ENCODE results near the gene TSG101.

Gene TSG101

DNA sequence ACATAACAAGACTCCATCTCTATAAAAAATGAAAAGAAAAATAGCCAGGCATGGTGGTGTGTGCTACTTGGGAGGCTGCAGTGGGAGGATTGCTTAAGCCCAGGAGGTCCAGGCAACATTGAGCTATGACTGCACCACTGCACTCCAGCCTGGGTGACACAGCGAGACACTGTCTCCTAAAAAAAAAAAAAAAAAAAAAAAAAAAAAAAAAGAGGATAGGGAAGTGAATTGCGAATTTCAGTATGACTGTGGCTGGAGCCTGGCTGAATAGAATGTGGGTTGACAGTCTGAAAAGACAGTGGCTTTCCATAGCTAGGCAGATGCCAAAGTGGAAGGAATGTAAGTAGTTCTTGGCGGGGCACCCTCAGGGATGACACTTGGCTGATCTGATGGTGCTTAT is 77.5 kb downstream of the TSG101 start:
- DNase-seq (ENCODE audit: low read depth) = no peak
- TF ChIP-seq, protein P1, sequence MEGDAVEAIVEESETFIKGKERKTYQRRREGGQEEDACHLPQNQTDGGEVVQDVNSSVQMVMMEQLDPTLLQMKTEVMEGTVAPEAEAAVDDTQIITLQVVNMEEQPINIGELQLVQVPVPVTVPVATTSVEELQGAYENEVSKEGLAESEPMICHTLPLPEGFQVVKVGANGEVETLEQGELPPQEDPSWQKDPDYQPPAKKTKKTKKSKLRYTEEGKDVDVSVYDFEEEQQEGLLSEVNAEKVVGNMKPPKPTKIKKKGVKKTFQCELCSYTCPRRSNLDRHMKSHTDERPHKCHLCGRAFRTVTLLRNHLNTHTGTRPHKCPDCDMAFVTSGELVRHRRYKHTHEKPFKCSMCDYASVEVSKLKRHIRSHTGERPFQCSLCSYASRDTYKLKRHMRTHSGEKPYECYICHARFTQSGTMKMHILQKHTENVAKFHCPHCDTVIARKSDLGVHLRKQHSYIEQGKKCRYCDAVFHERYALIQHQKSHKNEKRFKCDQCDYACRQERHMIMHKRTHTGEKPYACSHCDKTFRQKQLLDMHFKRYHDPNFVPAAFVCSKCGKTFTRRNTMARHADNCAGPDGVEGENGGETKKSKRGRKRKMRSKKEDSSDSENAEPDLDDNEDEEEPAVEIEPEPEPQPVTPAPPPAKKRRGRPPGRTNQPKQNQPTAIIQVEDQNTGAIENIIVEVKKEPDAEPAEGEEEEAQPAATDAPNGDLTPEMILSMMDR (IDR thresholded peaks at IDR 0.05; ENCODE audit: low read depth, low read length) = no peak
- TF ChIP-seq MYC (IDR thresholded peaks at IDR 0.05; ENCODE audit: low read depth, low read length) = no peak
- TF ChIP-seq, protein P2, sequence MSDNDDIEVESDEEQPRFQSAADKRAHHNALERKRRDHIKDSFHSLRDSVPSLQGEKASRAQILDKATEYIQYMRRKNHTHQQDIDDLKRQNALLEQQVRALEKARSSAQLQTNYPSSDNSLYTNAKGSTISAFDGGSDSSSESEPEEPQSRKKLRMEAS (IDR thresholded peaks at IDR 0.05; ENCODE audit: low read depth, low read length) = no peak
- TF ChIP-seq POLR2A (IDR thresholded peaks at IDR 0.05; ENCODE audit: extremely low read depth, insufficient read length) = no peak
- no peak overlapping the region for H3K4me3 ChIP-seq (ENCODE audit: low read depth, low read length)

- no peak overlapping the region for H3K4me3 ChIP-seq (ENCODE audit: low read depth, low read length)
- TF ChIP-seq, protein P1 (IDR thresholded peaks at IDR 0.05; ENCODE audit: low read depth, low read length) = no peak
- TF ChIP-seq POLR2A (IDR thresholded peaks at IDR 0.05; ENCODE audit: extremely low read depth, insufficient read length) (no peak), MYC (IDR thresholded peaks at IDR 0.05; ENCODE audit: low read depth, low read length) (no peak)
- TF ChIP-seq, protein P2 (IDR thresholded peaks at IDR 0.05; ENCODE audit: low read depth, low read length) = no peak
- no peak for DNase-seq (ENCODE audit: low read depth)
Observed at GRCh38 chr11:18438691-18439090, 88.1 kb downstream of the TSG101 start.

All from NB4 (cell line).